ENCODE results near the gene PTPN2. TPM values are rescaled to one million over a fixed set of nuclear protein-coding genes. Genes with fewer than 3 reads are reported as not detected.

PTPN2 gene
- total RNA-seq, 4 donors from 2014 or later, result 36.9 to 49.2 (median 38.7) TPM

GRCh38 chr18:12857215-12857905, 26.7 kb downstream of the PTPN2 start:
- Histone ChIP-seq H3K4me1 (peaks cover 7% of the 10 kb centered on the region), H3K9me3 (no peaks in the 10 kb centered on the region), H3K36me3 (peaks cover 14% of the 10 kb centered on the region), H3K4me3 (no peak overlapping the region), H3K27ac (no peak overlapping the region), H3K27me3 (no peaks in the 10 kb centered on the region)
- WGBS, result 74% methylated on average over 6 of the region's 6 CpGs
- DNase-seq (ENCODE audit: low spot score in 2 of 2), result no peak
- TF ChIP-seq POLR2A (IDR thresholded peaks at IDR 0.05) (no peak), CTCF (IDR thresholded peaks at IDR 0.05) (no peak), EP300 (IDR thresholded peaks at IDR 0.05) (no peak), POLR2AphosphoS5 (IDR thresholded peaks at IDR 0.05) (no peak)

GRCh38 chr18:12855916-12856315, 28.1 kb downstream of the PTPN2 start:
- 93% methylated on average over 4 of the region's 4 CpGs for WGBS
- TF ChIP-seq EP300 (IDR thresholded peaks at IDR 0.05) (no peak), CTCF (IDR thresholded peaks at IDR 0.05) (no peak)

GRCh38 chr18:12852566-12853315, 31.3 kb downstream of the PTPN2 start:
- no peak for TF ChIP-seq CTCF (IDR thresholded peaks at IDR 0.05)
- no peak for TF ChIP-seq POLR2AphosphoS5 (IDR thresholded peaks at IDR 0.05)
- no peak for TF ChIP-seq EP300 (IDR thresholded peaks at IDR 0.05)
- no peak for TF ChIP-seq POLR2A (IDR thresholded peaks at IDR 0.05)
- DNase-seq (ENCODE audit: low spot score in 2 of 2), result no peak
- 94% methylated on average over 7 of the region's 7 CpGs for WGBS

More at GRCh38 chr18:12855916-12856315, 28.1 kb downstream of the PTPN2 start:
- H3K36me3 ChIP-seq, result peaks cover 14% of the 10 kb centered on the region
- DNase-seq (ENCODE audit: low spot score in 2 of 2), result no peak
- H3K4me1 ChIP-seq, result no peaks in the 10 kb centered on the region
- H3K4me3 ChIP-seq, result no peak overlapping the region
- no peaks in the 10 kb centered on the region for H3K27me3 ChIP-seq
- H3K27ac ChIP-seq, result no peak overlapping the region
- H3K9me3 ChIP-seq, result no peaks in the 10 kb centered on the region

GRCh38 chr18:12851716-12852115, 32.3 kb downstream of the PTPN2 start:
- no peak for DNase-seq (ENCODE audit: low spot score in 2 of 2)
- Histone ChIP-seq H3K4me3 (no peak overlapping the region), H3K9me3 (no peaks in the 10 kb centered on the region), H3K27me3 (no peaks in the 10 kb centered on the region), H3K27ac (no peak overlapping the region), H3K4me1 (no peaks in the 10 kb centered on the region), H3K36me3 (peaks cover 14% of the 10 kb centered on the region)
- TF ChIP-seq POLR2AphosphoS5 (IDR thresholded peaks at IDR 0.05), result no peak
- TF ChIP-seq CTCF (IDR thresholded peaks at IDR 0.05), result no peak
- TF ChIP-seq EP300 (IDR thresholded peaks at IDR 0.05), result no peak
- WGBS, result 87% methylated on average over 3 of the region's 3 CpGs

More at GRCh38 chr18:12852566-12853315, 31.3 kb downstream of the PTPN2 start:
- H3K27me3 ChIP-seq, result no peaks in the 10 kb centered on the region
- no peaks in the 10 kb centered on the region for H3K9me3 ChIP-seq
- no peaks in the 10 kb centered on the region for H3K4me1 ChIP-seq
- no peak overlapping the region for H3K4me3 ChIP-seq
- H3K36me3 ChIP-seq, result peaks cover 14% of the 10 kb centered on the region
- no peak overlapping the region for H3K27ac ChIP-seq

- Histone ChIP-seq H3K4me1 (no peaks in the 10 kb centered on the region), H3K9me3 (no peaks in the 10 kb centered on the region), H3K27ac (no peak overlapping the region), H3K4me3 (no peak overlapping the region), H3K36me3 (peaks cover 3% of the 10 kb centered on the region), H3K27me3 (no peaks in the 10 kb centered on the region)
- TF ChIP-seq EP300 (IDR thresholded peaks at IDR 0.05) (no peak), POLR2AphosphoS5 (IDR thresholded peaks at IDR 0.05) (no peak), POLR2A (IDR thresholded peaks at IDR 0.05) (no peak), CTCF (IDR thresholded peaks at IDR 0.05) (no peak)
- 83% methylated on average over 2 of the region's 2 CpGs for WGBS
- no peak for DNase-seq (ENCODE audit: low spot score in 2 of 2)
Measured at GRCh38 chr18:12849548-12849947, 34.5 kb downstream of the PTPN2 start.
